Measurements from ENCODE around the gene ALPL.

The ALPL gene

GRCh38 chr1:21594501-21594900 is 85.3 kb downstream of the ALPL start:
- Histone ChIP-seq H3K27me3 (ENCODE audit: control insufficient read depth in 5 of 5, insufficient read depth in 4 of 5, low read length in 5 of 5) (peaks cover 21 to 67% (median 39%) of the 10 kb centered on the region in 5 donors), H3K9ac (ENCODE audit: low read length in 5 of 5) (no peak overlapping the region), H3K36me3 (ENCODE audit: control insufficient read depth in 5 of 5, insufficient read depth in 5 of 5, low read length in 5 of 5) (no peaks in the 10 kb centered on the region), H3K27ac (ENCODE audit: low read depth, low read length) (no peak overlapping the region), H3K9me3 (ENCODE audit: control insufficient read depth in 5 of 5, low read length in 5 of 5) (no peaks in the 10 kb centered on the region), H3K4me3 (ENCODE audit: low read depth in 1 of 5, low read length in 5 of 5) (no peak overlapping the region), H3K4me1 (ENCODE audit: control insufficient read depth in 5 of 5, insufficient read depth in 5 of 5, low read length in 5 of 5) (peaks cover 0 to 15% (median 10%) of the 10 kb centered on the region in 5 donors)

- H3K27ac ChIP-seq (ENCODE audit: low read depth, low read length) = no peak overlapping the region
- peaks cover 0 to 11% (median 10%) of the 10 kb centered on the region in 5 donors for H3K4me1 ChIP-seq (ENCODE audit: control insufficient read depth in 5 of 5, insufficient read depth in 5 of 5, low read length in 5 of 5)
- H3K27me3 ChIP-seq (ENCODE audit: control insufficient read depth in 5 of 5, insufficient read depth in 4 of 5, low read length in 5 of 5) = peaks cover 23 to 69% (median 46%) of the 10 kb centered on the region in 5 donors
- H3K4me3 ChIP-seq (ENCODE audit: low read depth in 1 of 5, low read length in 5 of 5) = no peak overlapping the region
- no peaks in the 10 kb centered on the region for H3K9me3 ChIP-seq (ENCODE audit: control insufficient read depth in 5 of 5, low read length in 5 of 5)
- H3K9ac ChIP-seq (ENCODE audit: low read length in 5 of 5) = no peak overlapping the region
- no peaks in the 10 kb centered on the region for H3K36me3 ChIP-seq (ENCODE audit: control insufficient read depth in 5 of 5, insufficient read depth in 5 of 5, low read length in 5 of 5)
These were observed 86.0 kb downstream of the ALPL start for GRCh38 chr1:21594935-21595897.

GRCh38 chr1:21596174-21596573 is 87.0 kb downstream of the ALPL start:
- H3K9ac ChIP-seq (ENCODE audit: low read length in 5 of 5) = no peak overlapping the region
- H3K9me3 ChIP-seq (ENCODE audit: control insufficient read depth in 5 of 5, low read length in 5 of 5) = no peaks in the 10 kb centered on the region
- peaks cover 21 to 70% (median 48%) of the 10 kb centered on the region in 5 donors for H3K27me3 ChIP-seq (ENCODE audit: control insufficient read depth in 5 of 5, insufficient read depth in 4 of 5, low read length in 5 of 5)
- H3K27ac ChIP-seq (ENCODE audit: low read depth, low read length) = no peak overlapping the region
- no peaks in the 10 kb centered on the region for H3K36me3 ChIP-seq (ENCODE audit: control insufficient read depth in 5 of 5, insufficient read depth in 5 of 5, low read length in 5 of 5)
- H3K4me1 ChIP-seq (ENCODE audit: control insufficient read depth in 5 of 5, insufficient read depth in 5 of 5, low read length in 5 of 5) = peaks cover 0 to 2% (median 1%) of the 10 kb centered on the region in 5 donors
- no peak overlapping the region for H3K4me3 ChIP-seq (ENCODE audit: low read depth in 1 of 5, low read length in 5 of 5)

GRCh38 chr1:21596628-21597027 is 87.4 kb downstream of the ALPL start:
- peaks cover 17 to 70% (median 48%) of the 10 kb centered on the region in 5 donors for H3K27me3 ChIP-seq (ENCODE audit: control insufficient read depth in 5 of 5, insufficient read depth in 4 of 5, low read length in 5 of 5)
- no peak overlapping the region for H3K4me3 ChIP-seq (ENCODE audit: low read depth in 1 of 5, low read length in 5 of 5)
- H3K9me3 ChIP-seq (ENCODE audit: control insufficient read depth in 5 of 5, low read length in 5 of 5) = no peaks in the 10 kb centered on the region
- no peaks in the 10 kb centered on the region for H3K36me3 ChIP-seq (ENCODE audit: control insufficient read depth in 5 of 5, insufficient read depth in 5 of 5, low read length in 5 of 5)
- no peak overlapping the region for H3K27ac ChIP-seq (ENCODE audit: low read depth, low read length)
- peaks cover 0 to 2% (median 0%) of the 10 kb centered on the region in 5 donors for H3K4me1 ChIP-seq (ENCODE audit: control insufficient read depth in 5 of 5, insufficient read depth in 5 of 5, low read length in 5 of 5)
- no peak overlapping the region for H3K9ac ChIP-seq (ENCODE audit: low read length in 5 of 5)

- Histone ChIP-seq H3K27ac (ENCODE audit: low read depth, low read length) (no peak overlapping the region), H3K36me3 (ENCODE audit: control insufficient read depth in 5 of 5, insufficient read depth in 5 of 5, low read length in 5 of 5) (no peaks in the 10 kb centered on the region), H3K4me3 (ENCODE audit: low read depth in 1 of 5, low read length in 5 of 5) (no peak overlapping the region)
These were observed 88.5 kb downstream of the ALPL start for GRCh38 chr1:21597753-21598152.

GRCh38 chr1:21598417-21598816 is 89.2 kb downstream of the ALPL start:
- Histone ChIP-seq H3K4me1 (ENCODE audit: control insufficient read depth in 5 of 5, insufficient read depth in 5 of 5, low read length in 5 of 5) (peaks cover 0 to 2% (median 0%) of the 10 kb centered on the region in 5 donors), H3K27me3 (ENCODE audit: control insufficient read depth in 5 of 5, insufficient read depth in 4 of 5, low read length in 5 of 5) (peaks cover 19 to 73% (median 52%) of the 10 kb centered on the region in 5 donors), H3K9ac (ENCODE audit: low read length in 5 of 5) (no peak overlapping the region), H3K27ac (ENCODE audit: low read depth, low read length) (no peak overlapping the region), H3K36me3 (ENCODE audit: control insufficient read depth in 5 of 5, insufficient read depth in 5 of 5, low read length in 5 of 5) (no peaks in the 10 kb centered on the region), H3K4me3 (ENCODE audit: low read depth in 1 of 5, low read length in 5 of 5) (no peak overlapping the region), H3K9me3 (ENCODE audit: control insufficient read depth in 5 of 5, low read length in 5 of 5) (no peaks in the 10 kb centered on the region)

More at GRCh38 chr1:21597753-21598152, 88.5 kb downstream of the ALPL start:
- H3K9ac ChIP-seq (ENCODE audit: low read length in 5 of 5) = no peak overlapping the region
- peaks cover 0 to 2% (median 0%) of the 10 kb centered on the region in 5 donors for H3K4me1 ChIP-seq (ENCODE audit: control insufficient read depth in 5 of 5, insufficient read depth in 5 of 5, low read length in 5 of 5)
- H3K27me3 ChIP-seq (ENCODE audit: control insufficient read depth in 5 of 5, insufficient read depth in 4 of 5, low read length in 5 of 5) = peaks cover 22 to 73% (median 50%) of the 10 kb centered on the region in 5 donors
- no peaks in the 10 kb centered on the region for H3K9me3 ChIP-seq (ENCODE audit: control insufficient read depth in 5 of 5, low read length in 5 of 5)

- Histone ChIP-seq H3K9me3 (ENCODE audit: control insufficient read depth in 5 of 5, low read length in 5 of 5) (no peaks in the 10 kb centered on the region), H3K27ac (ENCODE audit: low read depth, low read length) (no peak overlapping the region), H3K4me1 (ENCODE audit: control insufficient read depth in 5 of 5, insufficient read depth in 5 of 5, low read length in 5 of 5) (peaks cover 0 to 2% (median 0%) of the 10 kb centered on the region in 5 donors), H3K36me3 (ENCODE audit: control insufficient read depth in 5 of 5, insufficient read depth in 5 of 5, low read length in 5 of 5) (no peaks in the 10 kb centered on the region), H3K9ac (ENCODE audit: low read length in 5 of 5) (no peak overlapping the region), H3K27me3 (ENCODE audit: control insufficient read depth in 5 of 5, insufficient read depth in 4 of 5, low read length in 5 of 5) (peaks cover 18 to 72% (median 50%) of the 10 kb centered on the region in 5 donors), H3K4me3 (ENCODE audit: low read depth in 1 of 5, low read length in 5 of 5) (no peak overlapping the region)
These were observed 89.7 kb downstream of the ALPL start for GRCh38 chr1:21598904-21599303.

GRCh38 chr1:21599402-21599801 is 90.2 kb downstream of the ALPL start:
- no peaks in the 10 kb centered on the region for H3K36me3 ChIP-seq (ENCODE audit: control insufficient read depth in 5 of 5, insufficient read depth in 5 of 5, low read length in 5 of 5)
- no peaks in the 10 kb centered on the region for H3K9me3 ChIP-seq (ENCODE audit: control insufficient read depth in 5 of 5, low read length in 5 of 5)
- H3K27me3 ChIP-seq (ENCODE audit: control insufficient read depth in 5 of 5, insufficient read depth in 4 of 5, low read length in 5 of 5) = peaks cover 18 to 68% (median 49%) of the 10 kb centered on the region in 5 donors
- no peak overlapping the region for H3K4me3 ChIP-seq (ENCODE audit: low read depth in 1 of 5, low read length in 5 of 5)
- no peak overlapping the region for H3K9ac ChIP-seq (ENCODE audit: low read length in 5 of 5)
- peaks cover 0 to 2% (median 0%) of the 10 kb centered on the region in 5 donors for H3K4me1 ChIP-seq (ENCODE audit: control insufficient read depth in 5 of 5, insufficient read depth in 5 of 5, low read length in 5 of 5)
- H3K27ac ChIP-seq (ENCODE audit: low read depth, low read length) = no peak overlapping the region

- Histone ChIP-seq H3K27ac (ENCODE audit: low read depth, low read length) (no peak overlapping the region), H3K36me3 (ENCODE audit: control insufficient read depth in 5 of 5, insufficient read depth in 5 of 5, low read length in 5 of 5) (no peaks in the 10 kb centered on the region), H3K9ac (ENCODE audit: low read length in 5 of 5) (no peak overlapping the region), H3K27me3 (ENCODE audit: control insufficient read depth in 5 of 5, insufficient read depth in 4 of 5, low read length in 5 of 5) (peaks cover 14 to 49% (median 33%) of the 10 kb centered on the region in 5 donors), H3K4me1 (ENCODE audit: control insufficient read depth in 5 of 5, insufficient read depth in 5 of 5, low read length in 5 of 5) (peaks cover 0 to 4% (median 0%) of the 10 kb centered on the region in 5 donors), H3K4me3 (ENCODE audit: low read depth in 1 of 5, low read length in 5 of 5) (no peak overlapping the region), H3K9me3 (ENCODE audit: control insufficient read depth in 5 of 5, low read length in 5 of 5) (no peaks in the 10 kb centered on the region)
These were observed 92.2 kb downstream of the ALPL start for GRCh38 chr1:21601278-21602048.
